A549 treated with CORT108297 at 1 μM for 4 hours (cell line): ENCODE data around the gene TASOR2. TPM values are rescaled to one million over a fixed set of nuclear protein-coding genes. Genes with fewer than 3 reads are reported as not detected.

Experiments
- total RNA-seq: library from RNA; stranded (reverse); fragments of 200-300 nt; extraction: Qiagen RNA extraction; gene quantifications from 5 replicates; pipeline ENCODE4 v1.2.3, GENCODE V29; 2022

Gene TASOR2, protein sequence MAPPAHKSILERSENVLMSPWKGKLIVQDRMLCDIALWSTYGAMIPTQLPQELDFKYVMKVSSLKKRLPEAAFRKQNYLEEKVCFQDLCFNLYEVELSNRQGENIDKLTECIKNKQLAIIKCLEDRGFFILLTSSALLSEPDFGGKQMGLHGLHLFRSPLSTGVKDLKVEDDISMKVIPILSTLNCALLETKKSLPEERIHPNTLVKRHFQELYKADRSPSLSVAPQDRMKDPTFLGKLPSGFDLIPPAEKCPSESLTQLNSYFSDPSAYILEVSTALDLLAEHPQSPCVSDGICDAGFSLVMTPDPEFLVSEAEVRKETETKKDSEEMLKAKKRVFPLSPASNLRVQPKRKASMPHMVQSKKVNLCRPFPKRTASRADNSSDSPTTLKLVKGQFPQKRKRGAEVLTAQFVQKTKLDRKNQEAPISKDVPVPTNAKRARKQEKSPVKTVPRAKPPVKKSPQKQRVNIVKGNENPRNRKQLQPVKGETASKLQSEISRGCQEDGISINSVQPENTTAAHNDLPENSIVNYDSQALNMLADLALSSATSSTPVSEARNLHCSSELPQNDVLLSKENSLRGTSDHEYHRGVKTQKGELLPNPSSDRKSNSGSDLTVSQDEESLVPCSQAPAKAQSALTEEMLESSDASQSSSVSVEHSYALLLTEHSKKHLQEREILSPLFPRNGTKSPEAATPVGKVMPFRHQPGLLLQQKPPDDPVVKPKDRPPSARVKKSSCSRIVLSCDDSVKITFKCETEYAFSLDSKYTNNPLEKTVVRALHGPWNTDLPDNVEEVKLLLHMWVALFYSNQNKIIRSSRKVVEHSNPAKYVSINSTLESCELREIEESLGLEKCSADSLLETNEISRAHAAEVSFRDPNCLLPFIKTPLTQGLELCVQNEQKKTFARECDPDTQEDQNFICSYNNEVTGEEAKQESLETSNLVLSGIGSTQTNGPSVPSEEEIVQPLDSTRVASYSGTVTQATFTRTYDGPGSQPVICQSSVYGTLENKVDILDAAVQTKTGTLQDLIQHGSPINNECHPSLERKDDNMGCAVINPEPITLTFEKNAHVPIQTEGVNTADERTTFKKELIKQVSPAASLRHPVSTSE (N-terminal part only)
- total RNA-seq, result 24.9 to 42.1 TPM (median 35.3 TPM) in 5 replicates

DNA sequence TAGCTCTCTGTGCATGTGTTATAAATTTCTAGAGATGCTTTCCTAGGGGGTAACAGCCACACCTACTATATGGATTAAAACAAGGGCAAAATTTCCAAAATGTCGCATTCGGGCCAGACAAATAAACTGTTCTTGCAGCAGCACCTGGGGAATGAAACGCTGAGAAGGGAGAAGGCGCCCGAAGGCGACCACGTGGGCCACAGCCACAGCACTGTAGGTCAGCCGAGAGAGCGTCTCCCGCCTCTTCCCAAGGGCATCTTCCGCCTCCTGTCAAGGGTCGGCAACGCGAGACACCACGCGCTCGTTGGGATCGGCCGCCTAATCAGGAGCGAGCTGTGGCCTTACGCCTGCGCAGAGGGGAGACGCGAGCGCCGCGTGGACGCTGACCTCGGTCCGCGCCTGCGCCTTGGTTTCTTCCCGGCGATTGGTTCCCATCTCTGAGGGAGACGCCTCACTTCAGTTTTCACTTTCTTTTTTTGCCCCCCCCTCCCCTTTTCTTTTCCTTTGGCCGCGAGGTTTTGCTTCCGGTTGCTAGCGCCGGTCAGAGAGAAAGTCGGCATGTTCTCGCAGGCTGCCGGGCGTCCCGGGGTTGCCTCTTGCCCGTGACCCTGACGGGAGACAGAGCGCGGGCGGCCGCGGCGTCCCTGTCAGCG, at the start of gene TASOR2:
TASOR2 (plus strand) TSS at position 521 of the 653 bp plus-strand sequence. CDS start 35,805 bp downstream, outside the sequence.

DNA sequence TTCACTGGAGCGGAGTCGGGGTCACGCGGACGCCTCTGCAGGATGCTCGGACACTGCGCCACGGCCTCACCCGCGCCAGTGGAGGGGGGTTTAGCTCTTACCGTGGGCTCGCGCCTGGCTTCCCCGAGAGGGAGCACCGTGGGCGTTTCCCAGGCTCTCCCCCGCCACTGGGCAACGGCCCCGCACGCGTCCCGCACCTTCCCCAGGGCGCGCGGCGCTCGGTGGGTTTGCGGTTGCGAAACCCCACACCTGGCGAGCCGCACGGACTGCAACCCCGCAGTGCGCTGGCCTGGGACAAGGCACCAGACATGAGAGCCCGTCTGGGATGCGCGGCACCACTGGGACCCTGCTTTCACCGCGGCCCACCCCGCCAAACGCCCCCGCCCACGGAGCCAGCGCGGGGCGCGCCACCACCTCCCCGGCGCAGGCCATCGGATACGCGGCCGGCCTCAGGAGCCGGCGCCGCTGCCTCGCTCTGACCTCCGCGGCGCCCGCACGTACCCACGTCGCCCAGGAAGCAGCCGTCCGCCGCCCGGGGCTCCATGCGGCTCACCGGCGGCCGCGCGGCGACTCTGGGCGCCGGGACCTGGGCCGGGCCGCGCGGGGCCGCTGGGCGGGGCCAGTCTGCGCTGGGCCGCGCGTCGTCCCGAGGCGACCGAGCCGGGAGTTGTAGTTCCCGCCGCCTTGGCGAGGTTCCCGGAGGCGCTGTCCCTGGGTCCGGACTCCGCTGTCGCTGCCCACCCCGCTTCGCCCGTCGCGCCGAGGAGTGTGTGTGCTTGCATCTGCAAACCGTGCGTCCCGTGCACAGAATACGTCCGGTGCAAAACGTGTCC, 18.4 kb upstream of the TASOR2 start, which contains the start of gene ASB13:
ASB13 (minus strand) TSS at position 588 of the 833 bp plus-strand sequence; CDS start at position 544, 44 bp downstream.

Other genes with a start within 250 kb of the TASOR2 start
- not detected in 5 replicates for gene CALML5, start 185.3 kb upstream of the TASOR2 start, total RNA-seq
- gene CALML3, start 159.9 kb upstream of the TASOR2 start, total RNA-seq, result 0.02 TPM in 1 of 5 replicates, not detected in the others
- gene ASB13, start 18.2 kb upstream of the TASOR2 start, total RNA-seq, result 18.2 to 23.9 TPM (median 22.7 TPM) in 5 replicates
- gene GDI2, start 128.6 kb downstream of the TASOR2 start, total RNA-seq, result 196 to 296 TPM (median 202 TPM) in 5 replicates
- gene ANKRD16, start 205.1 kb downstream of the TASOR2 start, total RNA-seq, result 8.0 to 12.1 TPM (median 11.8 TPM) in 5 replicates
- gene FBH1, start 205.4 kb downstream of the TASOR2 start, total RNA-seq, result 34.5 to 42.3 TPM (median 39.2 TPM) in 5 replicates